GM23338 (cell line): ENCODE results near the gene TTC28. TPM values are rescaled to one million over a fixed set of nuclear protein-coding genes. Genes with fewer than 3 reads are reported as not detected.

Experiments
- ATAC-seq: fragments of 200-7000 bp; cut with Tn5 transposase; 3 replicates; pipeline ENCODE4 v1.9.1; 2020
- DNase-seq: peaks from one replicate; pipeline ENCODE4 v3.0.0-alpha.2; 2015; ENCODE audit warnings: low spot score
- H2AFZ ChIP-seq: fragments of 200-600 bp; sonication (generic); 2 replicates; pipeline ENCODE4 v1.8.0; 2016; ENCODE audit warnings: antibody characterized with exemption, mild to moderate bottlenecking, moderate library complexity
- H3F3A ChIP-seq: fragments of 200-600 bp; sonication (generic); replicated peaks from 2 replicates; pipeline ENCODE4 v1.8.0; 2017; ENCODE audit warnings: antibody characterized with exemption, mixed run types, low read depth
- H3K27ac ChIP-seq: fragments of 200-600 bp; sonication (generic); 2 replicates; pipeline ENCODE4 v1.6.1; 2016; ENCODE audit warnings: low read depth
- H3K27me3 ChIP-seq: fragments of 200-600 bp; sonication (generic); 2 replicates; pipeline ENCODE4 v1.8.0; 2016; ENCODE audit warnings: mild to moderate bottlenecking, mixed run types, moderate library complexity; ENCODE audit not compliant: insufficient read depth
- H3K36me3 ChIP-seq: fragments of 200-600 bp; sonication (generic); 2 replicates; pipeline ENCODE4 v1.8.0; 2016; ENCODE audit warnings: mild to moderate bottlenecking; ENCODE audit not compliant: insufficient read depth
- H3K4me1 ChIP-seq: fragments of 200-600 bp; sonication (generic); 2 replicates; pipeline ENCODE4 v1.8.0; 2016; ENCODE audit warnings: mild to moderate bottlenecking, moderate library complexity; ENCODE audit not compliant: insufficient read depth
- H3K4me2 ChIP-seq: fragments of 200-600 bp; sonication (generic); 2 replicates; pipeline ENCODE4 v1.7.1; 2017; ENCODE audit warnings: mixed run types
- H3K4me3 ChIP-seq: fragments of 200-600 bp; sonication (generic); 2 replicates; pipeline ENCODE4 v1.6.1; 2016; ENCODE audit warnings: mixed run types
- H3K79me2 ChIP-seq: fragments of 200-600 bp; sonication (generic); replicated peaks from 2 replicates; pipeline ENCODE4 v1.8.0; 2017; ENCODE audit warnings: mild to moderate bottlenecking; ENCODE audit not compliant: insufficient read depth
- H3K9me2 ChIP-seq: fragments of 200-600 bp; sonication (generic); 2 replicates; pipeline ENCODE4 v1.8.0; 2017; ENCODE audit not compliant: insufficient read depth
- H4K20me1 ChIP-seq: fragments of 200-600 bp; sonication (generic); replicated peaks from 2 replicates; pipeline ENCODE4 v1.8.0; 2017; ENCODE audit warnings: mild to moderate bottlenecking; ENCODE audit not compliant: insufficient read depth
- H3K27ac Mint-ChIP-seq: 2 replicates; pipeline ENCODE4 v1.8.0; 2020; ENCODE audit warnings: inconsistent platforms, mild to moderate bottlenecking, moderate library complexity, mixed read lengths
- H3K27me3 Mint-ChIP-seq: 3 replicates; pipeline ENCODE4 v1.8.0; 2022; ENCODE audit warnings: low read depth, mild to moderate bottlenecking, moderate library complexity, mixed read lengths, inconsistent platforms; ENCODE audit not compliant: insufficient read depth, poor library complexity
- H3K36me3 Mint-ChIP-seq: 3 replicates; pipeline ENCODE4 v1.8.0; 2021; ENCODE audit warnings: low read depth, mild to moderate bottlenecking, inconsistent platforms, moderate library complexity, mixed read lengths
- H3K4me1 Mint-ChIP-seq: 3 replicates; pipeline ENCODE4 v1.8.0; 2020; ENCODE audit warnings: mild to moderate bottlenecking, inconsistent platforms, mixed read lengths
- H3K4me3 Mint-ChIP-seq: 3 replicates; pipeline ENCODE4 v1.8.0; 2021; ENCODE audit warnings: moderate library complexity, mild to moderate bottlenecking, inconsistent platforms, mixed read lengths
- H3K9me3 Mint-ChIP-seq: 3 replicates; pipeline ENCODE4 v1.8.0; 2020; ENCODE audit warnings: moderate library complexity, mild to moderate bottlenecking, inconsistent platforms, mixed read lengths
- CREB1 ChIP-seq: fragments of 250-450 bp; sonication (Bioruptor Pico); IDR thresholded peaks from 2 replicates; pipeline ENCODE4 v1.5.0; 2020; ENCODE audit warnings: low read depth, mild to moderate bottlenecking, moderate library complexity
- EZH2 ChIP-seq: fragments of 200-600 bp; sonication (generic); IDR thresholded peaks from one replicate; pipeline ENCODE4 v1.8.0; 2017; ENCODE audit warnings: antibody characterized with exemption, mild to moderate bottlenecking, low read depth; ENCODE audit not compliant: unreplicated experiment
- JUNB ChIP-seq: IDR thresholded peaks from one replicate; pipeline ENCODE4 v1.6.1; 2016; ENCODE audit warnings: antibody characterized with exemption; ENCODE audit not compliant: unreplicated experiment
- POLR2AphosphoS5 ChIP-seq: IDR thresholded peaks from 2 replicates; pipeline ENCODE4 v1.6.1; 2016; ENCODE audit warnings: antibody characterized with exemption, low read depth
- STAT1 ChIP-seq: IDR thresholded peaks from one replicate; pipeline ENCODE4 v1.6.1; 2016; ENCODE audit warnings: antibody characterized with exemption; ENCODE audit not compliant: unreplicated experiment
- ZNF114 ChIP-seq: fragments of 250-450 bp; sonication (Bioruptor Pico); IDR thresholded peaks from 2 replicates; pipeline ENCODE4 v1.5.0; 2020; ENCODE audit warnings: mild to moderate bottlenecking, moderate library complexity
- polyA plus RNA-seq: library from polyadenylated mRNA; unstranded; fragments of >200 nt; fragmentation: Nextera tagmentation; extraction: Ambion mirVana; gene quantifications from 2 replicates; pipeline ENCODE4 v1.2.1, GENCODE V29; 2016
- total RNA-seq: library from RNA; depleted of rRNA; stranded (reverse); fragments of >200 nt; shearing (Covaris generic); gene quantifications from 2 replicates; pipeline ENCODE4 v1.2.3, GENCODE V29; 2014
- TF ChIP-seq, protein P1 (sequence below): IDR thresholded peaks from 2 replicates; pipeline ENCODE4 v1.6.1; 2016; ENCODE audit warnings: antibody characterized with exemption
- TF ChIP-seq, protein P2 (sequence below): IDR thresholded peaks from one replicate; pipeline ENCODE4 v1.6.1; 2018; ENCODE audit warnings: antibody characterized with exemption; ENCODE audit not compliant: unreplicated experiment
- TF ChIP-seq, protein P3 (sequence below): fragments of 250-450 bp; sonication (Bioruptor Pico); IDR thresholded peaks from 2 replicates; pipeline ENCODE4 v1.5.0; 2020; ENCODE audit warnings: mild to moderate bottlenecking, moderate library complexity

Gene TTC28
- total and polyA plus RNA-seq, 2 experiments from 2014 or later = 4.5 to 16.1 TPM

DNA sequence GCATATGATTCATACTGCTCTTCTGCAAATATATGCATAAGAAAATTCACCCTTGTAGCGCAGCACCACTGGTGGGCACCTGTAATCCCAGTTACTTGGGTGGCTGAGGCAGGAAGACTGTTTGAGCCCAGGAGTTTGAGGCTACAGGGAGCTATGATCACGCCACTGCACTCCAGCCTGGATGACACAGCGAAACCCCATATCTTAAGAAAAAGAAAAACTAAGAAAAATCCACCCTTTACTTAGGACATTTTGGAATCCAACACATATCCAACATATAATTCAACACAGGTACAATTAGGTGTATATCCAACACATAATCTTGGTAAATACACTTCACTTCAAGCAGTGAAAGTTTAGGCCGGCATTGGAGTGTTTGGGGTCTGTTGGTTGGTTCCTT lies 505.1 kb downstream of the TTC28 start:
- H3K27me3 Mint-ChIP-seq = no peaks in the 10 kb centered on the region
- H3K9me2 ChIP-seq = no peaks in the 10 kb centered on the region
- no peaks in the 10 kb centered on the region for H3K4me1 ChIP-seq
- no peak overlapping the region for H2AFZ ChIP-seq
- no peak overlapping the region for H3K27ac ChIP-seq
- H3K79me2 ChIP-seq = no peaks in the 10 kb centered on the region
- H3K4me3 Mint-ChIP-seq = no peak overlapping the region
- no peaks in the 10 kb centered on the region for H3F3A ChIP-seq
- DNase-seq = no peak
- peaks cover 9% of the 10 kb centered on the region; the same call in 2 of the 3 replicates for H3K4me1 Mint-ChIP-seq
- H3K4me3 ChIP-seq = no peak overlapping the region
- H3K9me3 Mint-ChIP-seq = peaks cover 3% of the 10 kb centered on the region; the same call in 2 of the 3 replicates
- H3K36me3 Mint-ChIP-seq = no peaks in the 10 kb centered on the region
- no peak for TF ChIP-seq CREB1 (CRISPR knock-in tag)
- TF ChIP-seq, protein P1, sequence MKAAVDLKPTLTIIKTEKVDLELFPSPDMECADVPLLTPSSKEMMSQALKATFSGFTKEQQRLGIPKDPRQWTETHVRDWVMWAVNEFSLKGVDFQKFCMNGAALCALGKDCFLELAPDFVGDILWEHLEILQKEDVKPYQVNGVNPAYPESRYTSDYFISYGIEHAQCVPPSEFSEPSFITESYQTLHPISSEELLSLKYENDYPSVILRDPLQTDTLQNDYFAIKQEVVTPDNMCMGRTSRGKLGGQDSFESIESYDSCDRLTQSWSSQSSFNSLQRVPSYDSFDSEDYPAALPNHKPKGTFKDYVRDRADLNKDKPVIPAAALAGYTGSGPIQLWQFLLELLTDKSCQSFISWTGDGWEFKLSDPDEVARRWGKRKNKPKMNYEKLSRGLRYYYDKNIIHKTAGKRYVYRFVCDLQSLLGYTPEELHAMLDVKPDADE = no peak
- TF ChIP-seq, protein P2, sequence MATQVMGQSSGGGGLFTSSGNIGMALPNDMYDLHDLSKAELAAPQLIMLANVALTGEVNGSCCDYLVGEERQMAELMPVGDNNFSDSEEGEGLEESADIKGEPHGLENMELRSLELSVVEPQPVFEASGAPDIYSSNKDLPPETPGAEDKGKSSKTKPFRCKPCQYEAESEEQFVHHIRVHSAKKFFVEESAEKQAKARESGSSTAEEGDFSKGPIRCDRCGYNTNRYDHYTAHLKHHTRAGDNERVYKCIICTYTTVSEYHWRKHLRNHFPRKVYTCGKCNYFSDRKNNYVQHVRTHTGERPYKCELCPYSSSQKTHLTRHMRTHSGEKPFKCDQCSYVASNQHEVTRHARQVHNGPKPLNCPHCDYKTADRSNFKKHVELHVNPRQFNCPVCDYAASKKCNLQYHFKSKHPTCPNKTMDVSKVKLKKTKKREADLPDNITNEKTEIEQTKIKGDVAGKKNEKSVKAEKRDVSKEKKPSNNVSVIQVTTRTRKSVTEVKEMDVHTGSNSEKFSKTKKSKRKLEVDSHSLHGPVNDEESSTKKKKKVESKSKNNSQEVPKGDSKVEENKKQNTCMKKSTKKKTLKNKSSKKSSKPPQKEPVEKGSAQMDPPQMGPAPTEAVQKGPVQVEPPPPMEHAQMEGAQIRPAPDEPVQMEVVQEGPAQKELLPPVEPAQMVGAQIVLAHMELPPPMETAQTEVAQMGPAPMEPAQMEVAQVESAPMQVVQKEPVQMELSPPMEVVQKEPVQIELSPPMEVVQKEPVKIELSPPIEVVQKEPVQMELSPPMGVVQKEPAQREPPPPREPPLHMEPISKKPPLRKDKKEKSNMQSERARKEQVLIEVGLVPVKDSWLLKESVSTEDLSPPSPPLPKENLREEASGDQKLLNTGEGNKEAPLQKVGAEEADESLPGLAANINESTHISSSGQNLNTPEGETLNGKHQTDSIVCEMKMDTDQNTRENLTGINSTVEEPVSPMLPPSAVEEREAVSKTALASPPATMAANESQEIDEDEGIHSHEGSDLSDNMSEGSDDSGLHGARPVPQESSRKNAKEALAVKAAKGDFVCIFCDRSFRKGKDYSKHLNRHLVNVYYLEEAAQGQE = no peak
- no peak for TF ChIP-seq ZNF114 (CRISPR knock-in tag)
- TF ChIP-seq, protein P3, sequence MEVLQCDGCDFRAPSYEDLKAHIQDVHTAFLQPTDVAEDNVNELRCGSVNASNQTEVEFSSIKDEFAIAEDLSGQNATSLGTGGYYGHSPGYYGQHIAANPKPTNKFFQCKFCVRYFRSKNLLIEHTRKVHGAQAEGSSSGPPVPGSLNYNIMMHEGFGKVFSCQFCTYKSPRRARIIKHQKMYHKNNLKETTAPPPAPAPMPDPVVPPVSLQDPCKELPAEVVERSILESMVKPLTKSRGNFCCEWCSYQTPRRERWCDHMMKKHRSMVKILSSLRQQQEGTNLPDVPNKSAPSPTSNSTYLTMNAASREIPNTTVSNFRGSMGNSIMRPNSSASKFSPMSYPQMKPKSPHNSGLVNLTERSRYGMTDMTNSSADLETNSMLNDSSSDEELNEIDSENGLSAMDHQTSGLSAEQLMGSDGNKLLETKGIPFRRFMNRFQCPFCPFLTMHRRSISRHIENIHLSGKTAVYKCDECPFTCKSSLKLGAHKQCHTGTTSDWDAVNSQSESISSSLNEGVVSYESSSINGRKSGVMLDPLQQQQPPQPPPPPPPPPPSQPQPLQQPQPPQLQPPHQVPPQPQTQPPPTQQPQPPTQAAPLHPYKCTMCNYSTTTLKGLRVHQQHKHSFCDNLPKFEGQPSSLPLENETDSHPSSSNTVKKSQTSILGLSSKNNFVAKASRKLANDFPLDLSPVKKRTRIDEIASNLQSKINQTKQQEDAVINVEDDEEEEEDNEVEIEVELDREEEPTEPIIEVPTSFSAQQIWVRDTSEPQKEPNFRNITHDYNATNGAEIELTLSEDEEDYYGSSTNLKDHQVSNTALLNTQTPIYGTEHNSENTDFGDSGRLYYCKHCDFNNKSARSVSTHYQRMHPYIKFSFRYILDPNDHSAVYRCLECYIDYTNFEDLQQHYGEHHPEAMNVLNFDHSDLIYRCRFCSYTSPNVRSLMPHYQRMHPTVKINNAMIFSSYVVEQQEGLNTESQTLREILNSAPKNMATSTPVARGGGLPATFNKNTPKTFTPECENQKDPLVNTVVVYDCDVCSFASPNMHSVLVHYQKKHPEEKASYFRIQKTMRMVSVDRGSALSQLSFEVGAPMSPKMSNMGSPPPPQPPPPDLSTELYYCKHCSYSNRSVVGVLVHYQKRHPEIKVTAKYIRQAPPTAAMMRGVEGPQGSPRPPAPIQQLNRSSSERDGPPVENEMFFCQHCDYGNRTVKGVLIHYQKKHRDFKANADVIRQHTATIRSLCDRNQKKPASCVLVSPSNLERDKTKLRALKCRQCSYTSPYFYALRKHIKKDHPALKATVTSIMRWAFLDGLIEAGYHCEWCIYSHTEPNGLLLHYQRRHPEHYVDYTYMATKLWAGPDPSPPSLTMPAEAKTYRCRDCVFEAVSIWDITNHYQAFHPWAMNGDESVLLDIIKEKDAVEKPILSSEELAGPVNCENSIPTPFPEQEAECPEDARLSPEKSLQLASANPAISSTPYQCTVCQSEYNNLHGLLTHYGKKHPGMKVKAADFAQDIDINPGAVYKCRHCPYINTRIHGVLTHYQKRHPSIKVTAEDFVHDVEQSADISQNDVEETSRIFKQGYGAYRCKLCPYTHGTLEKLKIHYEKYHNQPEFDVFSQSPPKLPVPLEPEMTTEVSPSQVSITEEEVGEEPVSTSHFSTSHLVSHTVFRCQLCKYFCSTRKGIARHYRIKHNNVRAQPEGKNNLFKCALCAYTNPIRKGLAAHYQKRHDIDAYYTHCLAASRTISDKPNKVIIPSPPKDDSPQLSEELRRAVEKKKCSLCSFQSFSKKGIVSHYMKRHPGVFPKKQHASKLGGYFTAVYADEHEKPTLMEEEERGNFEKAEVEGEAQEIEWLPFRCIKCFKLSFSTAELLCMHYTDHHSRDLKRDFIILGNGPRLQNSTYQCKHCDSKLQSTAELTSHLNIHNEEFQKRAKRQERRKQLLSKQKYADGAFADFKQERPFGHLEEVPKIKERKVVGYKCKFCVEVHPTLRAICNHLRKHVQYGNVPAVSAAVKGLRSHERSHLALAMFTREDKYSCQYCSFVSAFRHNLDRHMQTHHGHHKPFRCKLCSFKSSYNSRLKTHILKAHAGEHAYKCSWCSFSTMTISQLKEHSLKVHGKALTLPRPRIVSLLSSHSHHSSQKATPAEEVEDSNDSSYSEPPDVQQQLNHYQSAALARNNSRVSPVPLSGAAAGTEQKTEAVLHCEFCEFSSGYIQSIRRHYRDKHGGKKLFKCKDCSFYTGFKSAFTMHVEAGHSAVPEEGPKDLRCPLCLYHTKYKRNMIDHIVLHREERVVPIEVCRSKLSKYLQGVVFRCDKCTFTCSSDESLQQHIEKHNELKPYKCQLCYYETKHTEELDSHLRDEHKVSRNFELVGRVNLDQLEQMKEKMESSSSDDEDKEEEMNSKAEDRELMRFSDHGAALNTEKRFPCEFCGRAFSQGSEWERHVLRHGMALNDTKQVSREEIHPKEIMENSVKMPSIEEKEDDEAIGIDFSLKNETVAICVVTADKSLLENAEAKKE (CRISPR knock-in tag) = no peak
- no peak for TF ChIP-seq JUNB
- no peak for TF ChIP-seq EZH2
- no peak for TF ChIP-seq POLR2AphosphoS5
- TF ChIP-seq STAT1 = no peak
- no peak overlapping the region for H3K27ac Mint-ChIP-seq
- H3K4me2 ChIP-seq = no peak overlapping the region
- H3K27me3 ChIP-seq = no peaks in the 10 kb centered on the region
- no peaks in the 10 kb centered on the region for H4K20me1 ChIP-seq
- ATAC-seq = no peak
- no peaks in the 10 kb centered on the region for H3K36me3 ChIP-seq
